HepG2 (cell line): Measurements from ENCODE around the gene KIRREL3. TPM values are rescaled to one million over a fixed set of nuclear protein-coding genes. Genes with fewer than 3 reads are reported as not detected.

ENCODE experiments used
- ATAC-seq: fragments of 200-7000 bp; cut with Tn5 transposase; 3 replicates; pipeline ENCODE4 v1.9.1; 2020; ENCODE audit warnings: mild to moderate bottlenecking, moderate library complexity
- BruUV-seq: library from RNA; stranded (reverse); fragments of 400-500 nt; replicated peaks from 2 replicates; lab custom pipeline; 2021; lab: Mats Ljungman, UMichigan
- CTCF ChIA-PET: fragments of 300-600 bp; formaldehyde crosslinking; extraction: SDS; loops from one replicate; lab custom pipeline; 2021; ENCODE audit warnings: low total read pairs, inconsistent platforms, low intra/inter-chr PET ratio; lab: Yijun Ruan, JAX
- POLR2A ChIA-PET: fragments of 350-600 bp; sonication (Branson Sonifier 250); formaldehyde crosslinking; loops from one replicate; lab custom pipeline; 2020; ENCODE audit warnings: antibody characterized with exemption, inconsistent platforms; lab: Yijun Ruan, JAX
- DNase-seq: peaks from one replicate; pipeline ENCODE4 v3.0.0-alpha.2; 2015; ENCODE audit warnings: low spot score
- FAIRE-seq: peaks from 3 replicates; lab custom pipeline; 2011; peaks lifted over from hg19 to GRCh38; lab: Jason Lieb, UNC
- H2AFZ ChIP-seq: one replicate; pipeline ENCODE4 v1.6.1; 2011; ENCODE audit warnings: low read length, inconsistent platforms
- H3K27ac ChIP-seq: fragments of 300-600 bp; 3 replicates; pipeline ENCODE4 v1.8.0; 2011; ENCODE audit warnings: mixed run types, mild to moderate bottlenecking, mixed read lengths, low read length, inconsistent platforms; ENCODE audit not compliant: insufficient read depth; ENCODE audit errors: extremely low read length
- H3K27me3 ChIP-seq, 2 experiments: fragments of 200-600 bp in 1 of 2; 2 replicates in 1 of 2; 3 replicates in 1 of 2; pipeline versions ENCODE4 v1.6.0 to v1.8.0; 2011; ENCODE audit warnings: low read length in 2 of 2, mild to moderate bottlenecking in 2 of 2, moderate library complexity in 2 of 2, inconsistent platforms in 1 of 2; ENCODE audit not compliant: insufficient read depth in 2 of 2, control insufficient read depth in 1 of 2
- H3K36me3 ChIP-seq, 2 experiments: fragments of 200-600 bp in 1 of 2; replicated peaks in 1 of 2; 2 replicates in 1 of 2; 3 replicates in 1 of 2; pipeline versions ENCODE4 v1.5.1 to v1.8.0; 2011; ENCODE audit warnings: low read length in 2 of 2, inconsistent platforms in 1 of 2; ENCODE audit not compliant: insufficient read depth in 2 of 2, control insufficient read depth in 1 of 2
- H3K4me1 ChIP-seq: 2 replicates; pipeline ENCODE4 v1.5.1; 2012; ENCODE audit warnings: low read length, inconsistent platforms; ENCODE audit not compliant: insufficient read depth
- H3K4me2 ChIP-seq: 2 replicates; pipeline ENCODE4 v1.6.0; 2011; ENCODE audit warnings: low read depth, low read length, inconsistent platforms
- H3K4me3 ChIP-seq, 3 experiments: fragments of 200-600 bp in 1 of 3; sonication (generic), shearing (Covaris generic) in 1 of 3; replicated peaks in 1 of 3; 2 replicates each; pipeline ENCODE4 v1.5.1; 2011 to 2016; ENCODE audit warnings: low read length in 3 of 3, inconsistent platforms in 2 of 3, low read depth in 2 of 3, mild to moderate bottlenecking in 2 of 3, control low read depth in 1 of 3, mixed read lengths in 1 of 3; ENCODE audit not compliant: insufficient read depth in 1 of 3
- H3K79me2 ChIP-seq: one replicate; pipeline ENCODE4 v1.6.1; 2011; ENCODE audit warnings: low read length, inconsistent platforms; ENCODE audit not compliant: insufficient read depth
- H3K9ac ChIP-seq: 2 replicates; pipeline ENCODE4 v1.6.0; 2011; ENCODE audit warnings: mild to moderate bottlenecking, low read depth, low read length, inconsistent platforms; ENCODE audit not compliant: insufficient read depth
- H3K9me3 ChIP-seq: 2 replicates; pipeline ENCODE4 v1.5.1; 2012; ENCODE audit warnings: mild to moderate bottlenecking, low read length
- H4K20me1 ChIP-seq: 2 replicates; pipeline ENCODE4 v1.6.0; 2011; ENCODE audit warnings: inconsistent platforms, mild to moderate bottlenecking, low read length, moderate library complexity; ENCODE audit not compliant: insufficient read depth
- HOXA7 ChIP-seq: sonication (generic); formaldehyde crosslinking; IDR thresholded peaks from 2 replicates; pipeline ENCODE4 v1.8.1; 2022; ENCODE audit warnings: mild to moderate bottlenecking, missing genetic modification reagents, moderate library complexity
- SKIL ChIP-seq: sonication (generic); formaldehyde crosslinking; IDR thresholded peaks from 2 replicates; pipeline ENCODE4 v1.8.0; 2022; ENCODE audit warnings: missing genetic modification reagents, mild to moderate bottlenecking, moderate library complexity, borderline replicate concordance
- ZNF333 ChIP-seq: sonication (generic); formaldehyde crosslinking; IDR thresholded peaks from 2 replicates; pipeline ENCODE4 v1.4.0; 2020; ENCODE audit warnings: mild to moderate bottlenecking, missing genetic modification reagents, borderline replicate concordance
- ZSCAN21 ChIP-seq: sonication (generic); formaldehyde crosslinking; IDR thresholded peaks from 2 replicates; pipeline ENCODE4 v1.8.0; 2022; ENCODE audit warnings: mild to moderate bottlenecking, missing genetic modification reagents, moderate library complexity, borderline replicate concordance
- WGBS: methylation state at CpG from one replicate; pipeline ENCODE4 v1.1.6; 2017; ENCODE audit warnings: low lambda C conversion rate; 5-methylcytosine and 5-hydroxymethylcytosine counted together
- in situ Hi-C: cut with HindIII; loops from 2 replicates; pipeline ENCODE4 v1.10.0; 2017; ENCODE audit warnings: low pct_unique_long_range_greater_than_20kb; ENCODE audit not compliant: extremely low pct_ligation_motif_present
- intact Hi-C: fragments of 100-400 bp; cut with micrococcal nuclease; formaldehyde crosslinking; loops from one replicate; pipeline ENCODE4 v1.10.0; 2022; ENCODE audit not compliant: unreplicated experiment
- polyA plus RNA-seq, 8 experiments: library from polyadenylated mRNA; depleted of rRNA in 3 of 8; stranded (reverse) in 7 of 8; unstranded in 1 of 8; fragments of >200 nt; fragmentation: Illumina TruSeq in 4 of 8; extraction: Trizol in 4 of 8; gene quantifications; 2 replicates each; pipeline versions ENCODE4 v1.2.1 to v1.2.3, GENCODE V29; 2011 to 2016; ENCODE audit warnings: low read depth in 4 of 8, missing spikeins in 1 of 8, mixed read lengths in 1 of 8; ENCODE audit not compliant: insufficient read depth in 1 of 8
- total RNA-seq, 5 experiments: library from RNA; depleted of rRNA; stranded (reverse); fragments of >200 nt; fragmentation: Illumina TruSeq; extraction: Trizol; gene quantifications; 2 replicates each; pipeline ENCODE4 v1.2.3, GENCODE V29; 2016; ENCODE audit warnings: low read depth in 1 of 5

KIRREL3 gene
- total and polyA plus RNA-seq, 2 of the 13 experiments (the other 11 are each of a cell fraction or from before 2014, with no cell fraction given): not detected

- TF ChIP-seq HOXA7 (CRISPR knock-in tag): no peak
- no peak for TF ChIP-seq ZSCAN21 (CRISPR knock-in tag)
- no peak for TF ChIP-seq ZNF333 (CRISPR knock-in tag)
Measured at GRCh38 chr11:126637795-126638175, 362.8 kb downstream of the KIRREL3 start (continued).

- H3K27ac ChIP-seq: no peak overlapping the region
- H3K4me2 ChIP-seq: no peak overlapping the region
- no peak for TF ChIP-seq SKIL (CRISPR knock-in tag)
- BruUV-seq: no TSS peak
- H4K20me1 ChIP-seq: no peaks in the 10 kb centered on the region
- in situ Hi-C loops (no loop called here), intact Hi-C loops (no loop called here)
- H3K79me2 ChIP-seq: no peaks in the 10 kb centered on the region
- no peaks in the 10 kb centered on the region for H3K36me3 ChIP-seq
- POLR2A ChIA-PET: no interaction called here
- no peak overlapping the region for H3K9ac ChIP-seq
- FAIRE-seq: no peak
- peaks cover 7% of the 10 kb centered on the region for H3K4me1 ChIP-seq
- no peak for DNase-seq
- H2AFZ ChIP-seq: no peak overlapping the region
- peaks cover 0 to 6% of the 10 kb centered on the region in 2 experiments; a peak in 3 of 5 replicates for H3K27me3 ChIP-seq
- H3K4me3 ChIP-seq: no peak overlapping the region
- WGBS: 11% methylated on average over 5 of the region's 5 CpGs
- no peaks in the 10 kb centered on the region for H3K9me3 ChIP-seq
- no peak for ATAC-seq
- CTCF ChIA-PET: no interaction called here
Measured at GRCh38 chr11:126636911-126637794, 363.4 kb downstream of the KIRREL3 start.
